Breast epithelium (tissue), 3 donors: ENCODE results near the gene C1GALT1.

Experiments
- POLR2A ChIP-seq: fragments of 450-650 bp; IDR thresholded peaks from one replicate; pipeline ENCODE4 v1.6.1; 2016; ENCODE audit warnings: antibody characterized with exemption, mild to moderate bottlenecking, moderate library complexity
- TF ChIP-seq, protein P1 (sequence below), 3 donors: fragments of 450-650 bp; IDR thresholded peaks; one replicate each; pipeline ENCODE4 v1.5.1; 2016 to 2017; ENCODE audit warnings: antibody characterized with exemption in 3 of 3, mild to moderate bottlenecking in 3 of 3, moderate library complexity in 3 of 3

DNA sequence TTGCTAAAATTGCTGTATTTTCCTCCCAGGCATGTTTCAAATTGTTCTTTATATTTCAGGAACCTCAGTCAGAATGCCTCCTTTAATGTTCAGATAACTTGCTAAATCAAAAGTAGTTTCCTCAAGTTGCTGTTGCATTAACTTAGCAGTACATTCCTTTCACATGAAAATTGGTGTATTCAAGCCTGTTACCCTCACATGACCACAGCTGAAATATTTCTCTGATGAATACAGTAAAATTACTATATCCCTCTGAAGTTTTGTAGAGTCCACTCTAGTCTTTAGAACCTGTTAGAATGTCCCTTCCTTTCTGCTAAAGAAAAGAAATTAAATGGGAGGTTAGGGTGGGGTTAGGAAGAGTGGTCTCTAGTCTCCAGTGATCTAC lies 24.5 kb upstream of the C1GALT1 start:
- TF ChIP-seq POLR2A, result no peak
- TF ChIP-seq, protein P1, sequence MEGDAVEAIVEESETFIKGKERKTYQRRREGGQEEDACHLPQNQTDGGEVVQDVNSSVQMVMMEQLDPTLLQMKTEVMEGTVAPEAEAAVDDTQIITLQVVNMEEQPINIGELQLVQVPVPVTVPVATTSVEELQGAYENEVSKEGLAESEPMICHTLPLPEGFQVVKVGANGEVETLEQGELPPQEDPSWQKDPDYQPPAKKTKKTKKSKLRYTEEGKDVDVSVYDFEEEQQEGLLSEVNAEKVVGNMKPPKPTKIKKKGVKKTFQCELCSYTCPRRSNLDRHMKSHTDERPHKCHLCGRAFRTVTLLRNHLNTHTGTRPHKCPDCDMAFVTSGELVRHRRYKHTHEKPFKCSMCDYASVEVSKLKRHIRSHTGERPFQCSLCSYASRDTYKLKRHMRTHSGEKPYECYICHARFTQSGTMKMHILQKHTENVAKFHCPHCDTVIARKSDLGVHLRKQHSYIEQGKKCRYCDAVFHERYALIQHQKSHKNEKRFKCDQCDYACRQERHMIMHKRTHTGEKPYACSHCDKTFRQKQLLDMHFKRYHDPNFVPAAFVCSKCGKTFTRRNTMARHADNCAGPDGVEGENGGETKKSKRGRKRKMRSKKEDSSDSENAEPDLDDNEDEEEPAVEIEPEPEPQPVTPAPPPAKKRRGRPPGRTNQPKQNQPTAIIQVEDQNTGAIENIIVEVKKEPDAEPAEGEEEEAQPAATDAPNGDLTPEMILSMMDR (IDR thresholded peaks at IDR 0.05), result no peak
